Measurements from ENCODE around the gene LRTM2.

GRCh38 chr12:1835211-1836131, 15.1 kb downstream of the LRTM2 start:
- TF ChIP-seq POLR2AphosphoS5 (IDR thresholded peaks at IDR 0.05; ENCODE audit: borderline replicate concordance, low read depth, low read length) (no peak), EZH2 (IDR thresholded peaks at IDR 0.05) (no peak), FOXP2 (optimal IDR thresholded peaks at IDR 0.05; ENCODE audit: control extremely low read depth, extremely low read length, insufficient read depth) (no peak)
